Mesenchymal stem cell (in vitro differentiated cells and primary cell): ENCODE data around the gene CYP20A1. TPM values are rescaled to one million over a fixed set of nuclear protein-coding genes. Genes with fewer than 3 reads are reported as not detected.
A peak's percentile ranks its signal among the peaks of the same experiment; 100 is the strongest.
"Not testable (repeated sequence)": the region's sequence is repeated elsewhere in the genome, so short reads cannot be mapped to it uniquely, and the experiment has no call there.

Experiments
- DNase-seq: peaks from one replicate; pipeline ENCODE4 v3.0.0-alpha.2; 2013
- H2AFZ ChIP-seq: one replicate; pipeline ENCODE4 v1.6.1; 2013; ENCODE audit warnings: low read depth, mild to moderate bottlenecking, control low read depth, inconsistent platforms, low read length, moderate library complexity
- H2AK5ac ChIP-seq: 2 replicates; pipeline ENCODE4 v1.6.1; 2013; ENCODE audit warnings: low read length, moderate library complexity, mild to moderate bottlenecking, inconsistent platforms; ENCODE audit not compliant: severe bottlenecking
- H2BK120ac ChIP-seq: one replicate; pipeline ENCODE4 v1.6.1; 2013; ENCODE audit warnings: low read depth, mild to moderate bottlenecking, inconsistent platforms, low read length, moderate library complexity
- H2BK12ac ChIP-seq, 2 experiments: one replicate each; pipeline ENCODE4 v1.6.1; 2013; ENCODE audit warnings: inconsistent platforms in 2 of 2, low read length in 2 of 2, mild to moderate bottlenecking in 2 of 2, moderate library complexity in 2 of 2, control low read depth in 1 of 2
- H2BK15ac ChIP-seq: one replicate; pipeline ENCODE4 v1.6.1; 2013; ENCODE audit warnings: mild to moderate bottlenecking, low read depth, inconsistent platforms; ENCODE audit not compliant: poor library complexity, severe bottlenecking
- H2BK5ac ChIP-seq: 2 replicates; pipeline ENCODE4 v1.6.1; 2013; ENCODE audit warnings: low read depth, mild to moderate bottlenecking, low read length, control low read depth, inconsistent platforms; ENCODE audit not compliant: poor library complexity, severe bottlenecking
- H3K14ac ChIP-seq, 2 experiments: one replicate each; pipeline ENCODE4 v1.6.1; 2013; ENCODE audit warnings: inconsistent platforms in 2 of 2, low read length in 2 of 2, control low read depth in 1 of 2, mild to moderate bottlenecking in 1 of 2, moderate library complexity in 1 of 2
- H3K18ac ChIP-seq, 2 experiments: one replicate each; pipeline ENCODE4 v1.6.1; 2013; ENCODE audit warnings: inconsistent platforms in 2 of 2, low read length in 2 of 2, control low read depth in 1 of 2, low read depth in 1 of 2, mild to moderate bottlenecking in 1 of 2
- H3K23ac ChIP-seq, 2 experiments: one replicate each; pipeline ENCODE4 v1.6.1; 2013; ENCODE audit warnings: inconsistent platforms in 2 of 2, low read length in 2 of 2, mild to moderate bottlenecking in 2 of 2, moderate library complexity in 2 of 2, control low read depth in 1 of 2
- H3K27ac ChIP-seq: 2 replicates; pipeline ENCODE4 v1.5.1; 2013; ENCODE audit warnings: mild to moderate bottlenecking, moderate library complexity, low read length, control low read depth, inconsistent platforms; ENCODE audit not compliant: poor library complexity, severe bottlenecking
- H3K27me3 ChIP-seq, 2 experiments: 2 replicates each; pipeline versions ENCODE4 v1.6.1 to v1.7.0; 2013; ENCODE audit warnings: low read length in 2 of 2, mild to moderate bottlenecking in 2 of 2, moderate library complexity in 2 of 2, control low read depth in 1 of 2, inconsistent platforms in 1 of 2; ENCODE audit not compliant: control insufficient read depth in 1 of 2, insufficient read depth in 1 of 2
- H3K36me3 ChIP-seq, 2 experiments: 2 replicates each; pipeline versions ENCODE4 v1.6.1 to v1.7.0; 2013; ENCODE audit warnings: low read length in 2 of 2, control low read depth in 1 of 2, inconsistent platforms in 1 of 2, low read depth in 1 of 2, mild to moderate bottlenecking in 1 of 2; ENCODE audit not compliant: insufficient read depth in 2 of 2, control insufficient read depth in 1 of 2
- H3K4ac ChIP-seq, 2 experiments: one replicate each; pipeline ENCODE4 v1.6.1; 2013; ENCODE audit warnings: inconsistent platforms in 2 of 2, low read length in 2 of 2, mild to moderate bottlenecking in 2 of 2, moderate library complexity in 2 of 2, control low read depth in 1 of 2, low read depth in 1 of 2
- H3K4me1 ChIP-seq: 2 replicates; pipeline ENCODE4 v1.6.1; 2013; ENCODE audit warnings: low read depth, low read length, control low read depth; ENCODE audit not compliant: control insufficient read depth, insufficient read depth
- H3K4me2 ChIP-seq: 2 replicates; pipeline ENCODE4 v1.6.1; 2013; ENCODE audit warnings: low read length, mild to moderate bottlenecking, inconsistent platforms; ENCODE audit not compliant: poor library complexity, severe bottlenecking
- H3K4me3 ChIP-seq, 2 experiments: 2 replicates each; pipeline versions ENCODE4 v1.5.1 to v1.7.0; 2013; ENCODE audit warnings: low read length in 2 of 2, mild to moderate bottlenecking in 2 of 2, control low read depth in 1 of 2, low read depth in 1 of 2; ENCODE audit not compliant: insufficient read depth in 1 of 2
- H3K79me1 ChIP-seq: replicated peaks from 2 replicates; pipeline ENCODE4 v1.6.1; 2013; ENCODE audit warnings: mild to moderate bottlenecking, control low read depth, low read length, inconsistent platforms; ENCODE audit not compliant: poor library complexity, severe bottlenecking
- H3K9ac ChIP-seq: 2 replicates; pipeline ENCODE4 v1.7.0; 2013; ENCODE audit warnings: mild to moderate bottlenecking, low read length, moderate library complexity
- H3K9me3 ChIP-seq: 2 replicates; pipeline ENCODE4 v1.7.0; 2013; ENCODE audit warnings: mild to moderate bottlenecking, low read length; ENCODE audit not compliant: control insufficient read depth
- H4K8ac ChIP-seq: one replicate; pipeline ENCODE4 v1.6.1; 2013; ENCODE audit warnings: inconsistent platforms, mild to moderate bottlenecking, low read length, moderate library complexity
- H4K91ac ChIP-seq: one replicate; pipeline ENCODE4 v1.6.1; 2013; ENCODE audit warnings: mild to moderate bottlenecking, low read length, inconsistent platforms
- WGBS: methylation state at CpG from one replicate; pipeline ENCODE4 v1.1.7; 2013; ENCODE audit warnings: mixed read lengths; 5-methylcytosine and 5-hydroxymethylcytosine counted together
- polyA plus RNA-seq, 2 experiments: library from polyadenylated mRNA; stranded (reverse); fragments of 200-250 nt; gene quantifications; one replicate each; pipeline ENCODE4 v1.2.3, GENCODE V29; 2013

The CYP20A1 gene, protein sequence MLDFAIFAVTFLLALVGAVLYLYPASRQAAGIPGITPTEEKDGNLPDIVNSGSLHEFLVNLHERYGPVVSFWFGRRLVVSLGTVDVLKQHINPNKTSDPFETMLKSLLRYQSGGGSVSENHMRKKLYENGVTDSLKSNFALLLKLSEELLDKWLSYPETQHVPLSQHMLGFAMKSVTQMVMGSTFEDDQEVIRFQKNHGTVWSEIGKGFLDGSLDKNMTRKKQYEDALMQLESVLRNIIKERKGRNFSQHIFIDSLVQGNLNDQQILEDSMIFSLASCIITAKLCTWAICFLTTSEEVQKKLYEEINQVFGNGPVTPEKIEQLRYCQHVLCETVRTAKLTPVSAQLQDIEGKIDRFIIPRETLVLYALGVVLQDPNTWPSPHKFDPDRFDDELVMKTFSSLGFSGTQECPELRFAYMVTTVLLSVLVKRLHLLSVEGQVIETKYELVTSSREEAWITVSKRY
- polyA plus RNA-seq (2013, experiment 1 of 2): 13.5 TPM
- 12.3 TPM for polyA plus RNA-seq (2013, experiment 2 of 2)

DNA sequence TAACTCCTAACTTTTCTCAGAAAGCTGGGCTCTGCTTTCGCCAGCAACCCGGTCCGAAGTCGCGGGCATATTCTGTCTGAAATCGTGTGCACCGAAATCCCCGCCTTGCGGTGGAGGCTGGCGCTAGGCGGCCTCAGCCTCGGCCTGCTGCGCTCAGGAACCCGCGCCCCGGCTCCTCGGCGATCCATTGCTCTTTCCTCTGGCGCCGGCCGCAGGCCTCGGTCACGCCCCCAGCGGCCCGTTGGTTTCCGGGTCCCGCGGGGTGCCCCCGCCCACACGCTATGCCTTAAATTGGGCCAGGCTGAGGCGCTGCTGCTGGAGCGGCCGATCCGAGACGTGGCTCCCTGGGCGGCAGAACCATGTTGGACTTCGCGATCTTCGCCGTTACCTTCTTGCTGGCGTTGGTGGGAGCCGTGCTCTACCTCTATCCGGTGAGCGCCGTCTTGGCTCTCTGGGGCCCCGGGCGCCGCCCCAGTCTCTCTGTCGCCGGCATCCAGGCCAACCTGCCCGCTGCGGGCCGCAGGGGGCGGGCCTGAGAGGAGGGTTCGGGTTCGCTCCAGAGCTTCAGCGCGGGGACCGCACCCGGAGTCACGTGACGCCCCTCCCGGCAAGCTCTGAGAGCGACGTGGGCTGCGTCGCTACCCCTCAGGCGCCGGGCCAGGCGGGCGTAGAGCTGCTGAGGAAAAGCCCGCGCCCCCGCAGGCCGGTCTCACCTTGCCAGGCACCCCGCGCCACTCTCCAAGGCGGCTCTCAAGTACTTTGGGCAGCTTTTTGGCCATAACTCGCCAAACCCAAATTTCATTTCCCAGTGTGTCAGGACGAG lies at the start of gene CYP20A1:
Gene CYP20A1 (plus strand): TSS at position 315 of the 823 bp plus-strand sequence. CDS start 45 bp downstream, at position 360.
- Histone ChIP-seq H3K4me3 (peak within 1 kb of the TSS; percentile 81 to 97), H3K4me1 (peaks cover 3% of the 10 kb centered on the region), H2AFZ (peak within 1 kb of the TSS; percentile 88), H3K27ac (peak within 1 kb of the TSS; percentile 98), H3K79me1 (peaks cover 17% of the 10 kb centered on the region), H4K8ac (peak within 1 kb of the TSS; percentile 96), H3K27me3 (no peaks in the 10 kb centered on the region), H3K9ac (peak within 1 kb of the TSS; percentile 99), H3K4ac (peak within 1 kb of the TSS; percentile 66 to 92), H2BK120ac (peak within 1 kb of the TSS; percentile 54), H4K91ac (peak within 1 kb of the TSS; percentile 94), H3K9me3 (no peaks in the 10 kb centered on the region), H3K36me3 (peaks cover 6 to 13% of the 10 kb centered on the region in 2 experiments), H3K4me2 (peak within 1 kb of the TSS; percentile 62), H2BK12ac (peak within 1 kb of the TSS in 1 of 2 experiments; percentile 71), H2AK5ac (no peak within 1 kb of the TSS), H2BK5ac (peak within 1 kb of the TSS; percentile 76), H3K14ac (peak within 1 kb of the TSS; percentile 23 to 76), H3K23ac (peak within 1 kb of the TSS in 1 of 2 experiments; percentile 59), H2BK15ac (peak within 1 kb of the TSS; percentile 99), H3K18ac (peak within 1 kb of the TSS; percentile 87 to 98)
- DNase-seq: peak; percentile 97
- under 1% methylated on average over 80 of the region's 80 CpGs for WGBS

DNA sequence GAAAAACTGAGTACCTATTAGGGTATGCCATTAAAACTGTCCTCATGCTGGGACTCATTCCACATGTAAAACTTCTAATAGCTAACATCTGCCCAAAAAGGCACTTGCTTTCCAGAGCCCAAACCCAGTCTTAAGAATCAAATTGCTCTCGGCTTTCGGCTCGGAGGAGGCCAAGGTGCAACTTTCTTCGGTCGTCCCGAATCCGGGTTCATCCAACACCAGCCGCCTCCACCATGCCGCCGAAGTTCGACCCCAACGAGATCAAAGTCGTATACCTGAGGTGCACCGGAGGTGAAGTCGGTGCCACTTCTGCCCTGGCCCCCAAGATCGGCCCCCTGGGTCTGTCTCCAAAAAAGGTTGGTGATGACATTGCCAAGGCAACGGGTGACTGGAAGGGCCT lies 48.3 kb upstream of the CYP20A1 start:
- H2BK5ac ChIP-seq, H3K79me1 ChIP-seq, H3K27me3 ChIP-seq, H3K18ac ChIP-seq, H2BK120ac ChIP-seq, DNase-seq, H3K9ac ChIP-seq, H3K4me1 ChIP-seq, H2AFZ ChIP-seq, H2BK15ac ChIP-seq, H4K8ac ChIP-seq, H2BK12ac ChIP-seq, H3K14ac ChIP-seq, H2AK5ac ChIP-seq, H3K27ac ChIP-seq, H4K91ac ChIP-seq, H3K4me2 ChIP-seq, H3K23ac ChIP-seq, H3K9me3 ChIP-seq, H3K4ac ChIP-seq, H3K4me3 ChIP-seq: not testable (repeated sequence)
- WGBS: no CpG with 5 or more reads among the region's 17 CpGs
- H3K36me3 ChIP-seq: peaks cover 7 to 81% of the 10 kb centered on the region in 2 experiments

DNA sequence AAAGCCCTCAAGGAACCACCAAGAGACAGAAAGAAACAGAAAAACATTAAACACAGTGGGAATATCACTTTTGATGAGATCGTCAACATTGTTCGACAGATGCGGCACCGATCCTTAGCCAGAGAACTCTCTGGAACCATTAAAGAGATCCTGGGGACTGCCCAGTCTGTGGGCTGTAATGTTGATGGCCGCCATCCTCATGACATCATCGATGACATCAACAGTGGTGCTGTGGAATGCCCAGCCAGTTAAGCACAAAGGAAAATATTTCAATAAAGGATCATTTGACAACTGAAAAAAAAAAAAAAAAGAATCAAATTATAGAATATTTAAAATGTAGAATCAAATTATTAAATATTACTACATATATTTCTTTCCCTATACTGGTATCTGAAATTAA lies 47.8 kb upstream of the CYP20A1 start:
- not testable (repeated sequence) for DNase-seq, H3K79me1 ChIP-seq, H4K91ac ChIP-seq, H3K18ac ChIP-seq, H2BK12ac ChIP-seq, H3K27ac ChIP-seq, H2BK5ac ChIP-seq, H3K4ac ChIP-seq, H3K9ac ChIP-seq, H2BK15ac ChIP-seq, H4K8ac ChIP-seq, H3K23ac ChIP-seq, H3K4me1 ChIP-seq, H3K4me3 ChIP-seq, H3K27me3 ChIP-seq, H2AFZ ChIP-seq, H3K9me3 ChIP-seq, H2BK120ac ChIP-seq, H3K14ac ChIP-seq, H3K4me2 ChIP-seq, H2AK5ac ChIP-seq
- WGBS: 98% methylated on average over 6 of the region's 6 CpGs
- peaks cover 7 to 81% of the 10 kb centered on the region in 2 experiments for H3K36me3 ChIP-seq

DNA sequence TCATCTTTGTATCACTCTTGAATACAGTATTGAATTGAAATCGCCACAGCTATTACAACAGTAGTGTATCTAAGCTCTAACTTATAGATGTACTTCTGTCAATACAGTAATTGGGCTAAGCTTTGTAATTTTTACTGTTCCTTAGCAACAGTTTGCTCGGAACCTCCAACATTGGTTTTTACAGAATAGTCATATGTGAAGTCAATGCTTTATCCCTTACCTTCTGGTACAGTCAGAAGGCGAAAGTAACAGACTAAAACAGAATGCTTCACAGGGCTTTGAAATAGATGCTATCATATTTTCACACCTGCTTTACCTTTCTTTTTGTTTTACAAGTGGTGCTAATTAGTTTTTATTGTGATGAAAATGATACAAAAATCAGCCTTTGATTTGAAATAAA lies 46.9 kb upstream of the CYP20A1 start:
- Histone ChIP-seq H4K91ac (no peak overlapping the region), H3K23ac (no peak overlapping the region), H2BK12ac (no peak overlapping the region), H3K36me3 (peaks cover 6 to 83% of the 10 kb centered on the region in 2 experiments), H3K4me2 (no peak overlapping the region), H3K4me1 (no peaks in the 10 kb centered on the region), H3K27ac (no peak overlapping the region), H4K8ac (no peak overlapping the region), H3K79me1 (peaks cover under 1% of the 10 kb centered on the region), H3K4me3 (no peak overlapping the region), H3K14ac (no peak overlapping the region), H3K9me3 (no peaks in the 10 kb centered on the region), H3K9ac (no peak overlapping the region), H3K27me3 (no peaks in the 10 kb centered on the region), H2AK5ac (no peak overlapping the region), H2BK5ac (no peak overlapping the region), H2BK15ac (no peak overlapping the region), H2AFZ (no peak overlapping the region), H3K18ac (no peak overlapping the region), H3K4ac (no peak overlapping the region), H2BK120ac (no peak overlapping the region)
- no peak for DNase-seq
- WGBS: 100% methylated on average over 2 of the region's 3 CpGs
